Stimulated activated CD8-positive, alpha-beta memory T cell treated with anti-CD3 and anti-CD28 coated beads, Interleukin-12 subunit alpha, Interleukin-12 subunit beta, amount 100 ng/mL, for 24 hours (primary cell): ENCODE measurements around the gene COMT.

Experiments
- DNase-seq: peaks from one replicate; pipeline ENCODE4 v3.0.0-alpha.2; 2020; ENCODE audit errors: extremely low read depth

The COMT gene

DNA sequence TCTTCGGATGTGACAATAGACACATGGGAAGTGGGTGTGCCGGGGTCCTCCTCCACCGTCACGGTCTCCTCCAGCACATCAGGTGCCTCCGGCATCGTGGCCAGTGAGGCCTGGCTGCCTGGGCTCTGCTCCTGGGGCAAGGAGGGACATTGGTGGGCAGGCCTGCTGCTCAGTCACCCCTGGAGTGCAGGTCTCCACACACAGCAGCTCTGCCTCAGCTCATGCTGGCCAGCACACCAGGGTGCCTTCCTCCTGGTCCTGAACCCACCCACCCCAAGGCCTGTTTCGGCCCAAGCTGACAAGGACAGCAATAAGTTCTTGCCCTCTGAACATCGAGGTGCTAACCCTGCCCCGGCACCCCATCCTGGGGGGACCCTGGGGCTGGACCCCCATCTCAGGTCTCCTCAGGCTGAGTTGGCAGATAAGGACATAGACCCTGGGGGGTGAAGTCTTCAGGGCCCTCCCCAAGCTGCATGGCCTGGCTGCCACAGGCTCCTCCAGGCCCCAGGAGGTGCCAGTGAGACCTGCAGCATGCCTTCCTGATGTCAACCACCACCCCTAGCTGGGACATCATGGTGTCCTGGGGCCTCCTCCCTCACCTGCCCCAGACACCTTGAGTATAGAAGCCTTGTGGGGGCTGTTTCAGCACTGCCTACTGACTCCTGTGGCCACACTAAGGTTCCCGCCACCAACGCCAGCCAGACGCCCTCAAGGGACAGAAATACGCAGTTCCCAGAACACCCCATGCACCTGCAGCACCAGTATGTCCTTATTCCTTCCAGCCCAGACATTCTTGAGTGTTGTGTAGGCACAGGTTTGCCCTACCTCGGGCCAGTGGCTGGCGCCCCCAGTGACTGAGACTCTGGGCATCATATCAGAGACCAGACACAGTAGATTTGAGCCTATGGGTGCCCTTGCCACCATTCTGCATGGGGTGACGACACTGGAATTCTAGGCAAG lies 40.7 kb downstream of the COMT start:
- DNase-seq = no peak

DNA sequence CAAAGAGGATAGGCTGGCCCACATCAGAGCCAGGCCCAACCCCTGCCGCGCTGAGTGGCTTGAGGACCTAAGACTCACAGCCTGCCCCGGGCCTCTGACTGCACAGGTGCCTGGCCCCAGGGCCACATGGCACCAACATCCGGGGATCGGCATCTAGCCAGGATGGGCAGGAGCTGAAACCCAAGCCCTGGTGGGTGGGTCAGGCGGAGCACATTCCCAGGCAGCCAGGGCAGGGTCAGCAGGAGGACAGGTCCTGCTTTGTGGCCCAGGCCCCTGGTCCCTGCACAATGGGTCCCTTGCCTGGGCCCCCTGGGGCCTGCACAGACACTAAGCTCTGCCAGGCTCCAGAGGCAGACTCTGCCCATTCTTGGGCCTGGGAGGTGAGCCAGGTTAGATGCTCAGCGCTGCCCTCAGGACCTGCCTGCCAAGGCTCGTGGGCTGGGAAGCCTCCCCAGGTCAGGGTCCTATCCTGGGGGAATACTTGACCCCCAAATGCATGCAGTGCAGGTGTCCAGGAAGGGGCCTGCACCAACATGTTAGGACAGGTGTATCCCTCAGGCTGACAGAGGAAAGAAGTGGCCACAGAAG lies 41.5 kb downstream of the COMT start:
- no peak for DNase-seq

DNA sequence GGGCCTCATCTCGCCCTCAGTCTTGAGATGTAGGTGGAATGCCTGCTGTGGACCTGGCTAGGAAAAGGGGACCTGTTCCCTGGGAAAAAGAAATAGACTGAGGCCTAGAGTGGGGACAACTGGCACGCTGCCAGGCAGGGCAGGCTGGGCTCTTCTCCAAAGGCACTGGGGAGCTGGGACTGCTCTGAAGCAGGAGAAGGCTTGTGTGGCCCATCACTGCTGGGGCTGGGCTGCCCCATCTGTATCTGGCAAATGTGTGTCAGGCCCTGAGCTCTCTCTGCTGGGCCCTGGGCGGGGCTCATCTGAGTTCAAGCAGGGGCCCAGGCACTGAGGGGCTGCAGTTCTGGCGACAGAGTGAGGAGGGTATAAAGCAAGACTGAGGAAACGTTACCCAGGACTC lies 42.2 kb downstream of the COMT start:
- no peak for DNase-seq

DNA sequence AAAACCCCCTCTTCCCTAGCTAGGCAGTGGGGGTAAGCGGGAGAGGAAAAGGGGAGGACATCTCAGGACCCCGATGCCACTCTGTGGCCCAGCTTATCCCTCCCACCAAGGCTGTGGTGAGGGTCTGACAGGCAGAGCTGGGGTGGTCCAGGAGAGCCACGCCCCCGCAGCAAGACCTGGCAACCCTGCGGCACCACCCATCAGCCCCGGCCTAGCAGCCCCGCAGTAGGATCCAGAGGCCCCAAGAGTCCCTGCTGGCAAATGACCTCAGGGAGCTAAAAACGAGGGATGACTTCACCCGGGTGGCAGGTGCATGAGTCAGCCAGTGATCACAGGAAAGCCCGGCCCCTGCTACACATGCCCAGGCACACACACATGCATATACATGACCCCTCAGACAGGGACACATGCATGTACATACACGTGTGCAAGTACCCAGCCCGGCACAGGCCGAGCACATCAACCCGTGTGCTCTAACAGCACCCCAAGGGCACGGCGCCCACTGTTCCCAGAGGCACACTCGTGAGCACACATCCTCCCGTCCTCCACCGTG lies 42.7 kb downstream of the COMT start:
- DNase-seq = no peak

DNA sequence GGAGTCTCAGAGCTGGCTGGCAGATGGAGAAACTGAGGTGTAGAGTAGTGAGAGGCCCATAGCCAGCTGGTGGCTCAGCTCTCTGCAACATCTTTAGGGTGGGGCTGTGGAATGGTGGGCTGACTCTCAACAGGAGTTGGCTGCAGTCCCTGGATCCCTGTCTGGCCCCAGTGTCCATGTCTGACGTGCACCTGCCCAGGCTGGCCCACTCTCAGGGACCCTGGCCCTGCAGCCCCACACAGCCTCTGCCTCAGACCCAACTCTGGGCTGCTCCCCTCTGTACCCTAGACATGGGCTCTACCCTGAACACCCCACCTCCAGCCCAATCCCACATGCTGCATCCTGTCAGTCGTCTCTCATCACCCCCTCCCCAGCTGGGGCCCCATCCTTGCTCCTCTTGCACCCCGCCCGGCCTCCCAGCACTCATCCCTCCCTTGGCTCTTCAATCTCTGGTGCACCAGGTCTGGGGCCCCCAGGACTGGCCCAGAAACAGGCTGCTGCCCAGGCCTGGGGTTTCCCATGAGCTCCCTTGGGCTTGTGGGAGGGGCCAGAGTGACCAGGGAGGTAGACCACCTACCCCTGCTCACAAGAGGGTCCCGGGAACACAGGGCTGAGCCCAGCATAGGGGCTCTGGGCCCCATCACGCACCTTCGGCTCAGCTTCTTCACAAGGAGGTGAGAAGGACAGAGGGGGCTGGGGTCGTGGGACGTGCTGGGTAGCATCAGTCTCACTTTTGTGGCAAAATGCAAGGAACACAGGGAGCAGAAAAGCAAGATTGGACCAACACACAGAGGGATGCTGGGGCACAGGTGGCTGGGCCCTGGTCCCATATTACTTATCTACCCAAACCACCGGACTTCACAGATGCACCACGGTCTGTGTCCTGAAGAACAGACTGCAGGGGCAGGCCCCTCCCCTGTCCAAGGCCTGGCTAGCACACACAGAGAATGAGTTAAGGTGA lies 43.6 kb downstream of the COMT start:
- no peak for DNase-seq

DNA sequence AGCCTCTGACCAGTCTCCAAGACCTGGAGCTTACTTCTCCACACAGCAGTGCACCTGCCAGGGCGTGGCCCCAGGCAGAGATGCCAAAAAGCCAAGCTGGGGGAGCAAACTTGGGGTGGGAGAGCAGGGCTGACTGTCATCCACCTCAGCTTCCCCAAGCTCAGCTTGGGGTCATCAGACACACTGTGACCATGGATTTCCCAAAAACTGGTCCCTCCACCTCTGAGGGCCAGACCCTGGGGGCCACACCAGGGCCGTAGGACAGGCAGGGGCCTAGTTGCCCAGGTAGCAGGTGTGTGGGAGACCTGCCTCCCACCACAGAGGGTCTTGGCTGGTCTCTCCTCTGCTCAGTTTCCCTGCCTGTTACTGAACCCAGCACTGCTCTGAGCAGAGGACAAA lies 44.4 kb downstream of the COMT start:
- no peak for DNase-seq

DNA sequence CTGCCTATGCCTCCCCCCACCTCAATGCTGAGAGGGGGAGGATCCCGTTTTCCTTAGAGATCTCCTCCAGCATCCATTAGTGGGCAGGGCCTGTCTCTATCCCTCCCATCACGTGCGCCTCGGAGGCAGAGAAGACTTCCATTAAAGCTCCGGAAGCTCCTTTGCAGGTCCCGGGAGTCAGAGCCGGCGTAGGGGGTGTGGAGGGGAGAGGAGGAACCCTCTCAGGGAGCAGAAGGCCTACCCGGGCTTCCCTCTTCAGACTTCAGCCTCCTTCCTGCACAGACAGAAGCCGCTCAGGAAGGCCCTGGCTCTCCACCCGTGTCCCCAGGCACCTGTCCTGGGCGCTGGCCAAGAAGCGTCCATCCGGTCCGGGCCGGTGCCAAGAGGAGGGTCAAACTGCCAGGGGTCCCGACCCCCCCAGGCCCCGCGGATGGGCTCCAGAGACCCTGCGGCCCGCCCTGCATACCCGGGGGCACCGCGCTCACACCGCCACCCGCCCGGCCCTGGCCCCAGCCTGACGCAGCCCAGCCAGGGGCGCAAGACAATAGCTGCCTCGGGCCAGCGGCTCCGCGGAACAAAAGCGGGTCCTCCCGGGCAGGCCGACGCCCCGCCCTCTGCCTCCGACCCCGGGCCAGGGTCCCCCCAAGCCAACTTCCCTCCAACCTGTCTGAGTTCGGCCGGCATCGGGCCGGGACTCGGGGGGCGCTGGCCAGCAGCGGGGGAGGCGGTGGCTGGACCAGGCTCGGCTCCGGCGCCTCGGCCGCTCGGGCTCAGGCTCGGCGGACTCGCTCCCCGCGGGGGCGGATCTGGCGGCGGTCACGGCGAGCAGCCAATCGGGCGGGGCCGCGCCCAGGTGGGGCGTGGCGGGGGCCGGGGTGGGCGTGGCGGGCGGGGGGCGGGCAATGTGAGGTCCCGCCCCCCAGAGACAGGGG lies 45.1 kb downstream of the COMT start:
- DNase-seq = peak; percentile 33

DNA sequence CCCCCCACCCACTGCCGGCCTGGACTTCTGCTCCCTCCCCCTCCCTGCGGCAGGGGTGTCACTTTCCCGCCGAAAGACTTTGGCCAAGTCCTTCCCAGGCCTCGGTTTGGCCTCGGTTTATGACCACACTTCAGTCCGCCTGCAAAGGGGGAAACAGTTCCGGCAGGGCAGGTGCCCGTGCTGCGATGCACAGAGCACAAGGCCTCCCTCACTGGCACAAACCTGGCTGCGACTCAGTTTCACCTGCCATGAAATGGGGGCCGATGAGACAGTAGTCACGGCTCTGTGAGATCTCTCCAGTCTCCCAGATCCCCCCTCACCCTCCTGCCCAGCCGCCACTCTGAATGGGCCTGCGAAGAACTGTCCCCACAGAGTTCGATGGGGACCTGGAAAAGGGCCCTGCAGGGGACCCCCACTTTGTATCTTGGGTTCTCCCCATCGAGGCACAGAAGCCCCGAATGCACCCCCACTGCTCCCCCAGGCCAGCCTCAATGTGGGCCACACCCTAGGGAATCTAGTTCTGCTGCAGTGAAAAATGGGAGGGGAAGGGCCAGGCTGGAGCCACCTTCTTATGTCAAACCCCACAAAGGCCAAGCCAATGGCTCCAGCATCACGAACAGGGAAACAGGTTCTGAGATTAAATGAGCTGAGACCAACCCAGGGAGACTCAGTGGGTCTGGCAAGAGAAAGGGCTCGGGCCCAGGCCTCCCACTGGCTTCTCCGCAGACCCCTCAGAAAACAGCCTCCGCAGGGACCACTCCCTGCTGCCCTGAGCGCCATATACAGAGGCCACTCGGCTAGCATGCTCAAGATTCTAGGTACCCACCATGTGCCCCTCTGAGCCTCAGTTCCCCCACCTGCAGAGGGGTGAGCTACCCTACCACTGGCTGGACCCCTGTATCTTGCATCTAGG lies 46.1 kb downstream of the COMT start:
- no peak for DNase-seq

DNA sequence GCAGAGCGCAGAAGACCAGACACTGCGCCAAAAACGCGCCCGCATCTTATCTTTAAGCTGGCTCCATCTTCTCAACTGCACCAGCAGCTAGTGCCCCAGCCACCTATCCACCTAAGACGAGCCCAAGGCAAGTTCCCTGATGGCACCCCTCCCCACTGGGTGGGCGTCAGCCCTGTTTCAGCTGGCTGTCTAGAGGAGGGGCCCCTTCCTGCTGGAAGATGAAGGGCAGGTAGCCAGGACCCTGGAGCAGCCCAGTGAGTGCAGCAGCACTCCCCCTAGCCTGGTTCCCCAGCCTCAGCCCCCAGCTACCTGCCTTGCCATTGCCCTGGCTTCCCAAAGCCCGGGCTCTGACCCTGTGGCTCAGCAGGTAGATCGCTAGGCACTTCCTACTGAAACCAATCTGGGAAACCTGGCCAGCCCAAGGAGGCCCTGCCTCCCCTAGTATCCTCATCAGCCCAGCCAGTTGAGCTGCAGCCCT lies 46.8 kb downstream of the COMT start:
- DNase-seq = no peak

DNA sequence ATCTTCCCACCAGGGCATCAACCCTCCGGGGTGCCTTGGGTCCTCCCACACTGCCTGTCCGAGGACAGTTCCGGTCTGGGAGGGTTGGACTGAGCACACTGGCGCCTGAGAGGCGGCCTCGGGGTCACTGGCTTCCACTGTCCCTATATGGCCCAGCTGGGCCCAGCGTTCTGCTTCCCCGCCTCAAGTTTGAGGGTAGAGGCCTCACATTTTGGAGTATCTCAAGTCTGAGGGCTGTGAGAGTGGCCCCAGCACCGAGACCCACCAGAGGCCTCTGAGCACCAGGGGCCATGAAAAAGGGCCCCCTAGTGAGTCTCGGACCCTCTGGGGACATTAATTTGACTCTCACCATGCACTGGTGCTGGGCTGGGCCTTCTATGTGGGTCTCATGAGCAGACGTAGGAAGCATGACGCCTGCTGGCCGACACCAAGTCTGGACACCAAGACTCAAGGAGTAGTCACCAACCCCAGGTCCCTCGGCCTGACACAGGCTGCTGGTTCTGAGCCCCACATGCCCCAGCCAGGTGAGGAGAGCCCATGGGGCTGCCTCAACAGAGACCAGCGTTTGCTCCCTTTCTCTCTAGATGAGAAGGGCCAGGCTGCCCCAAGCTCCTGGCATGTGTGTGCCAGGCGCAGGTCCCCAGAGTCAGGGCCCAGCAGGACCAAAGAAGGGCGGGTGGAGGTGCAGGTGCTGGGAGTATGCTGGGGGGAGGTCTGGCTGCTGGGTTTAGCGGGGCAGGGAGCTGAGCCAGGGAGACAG lies 47.6 kb downstream of the COMT start:
- no peak for DNase-seq

DNA sequence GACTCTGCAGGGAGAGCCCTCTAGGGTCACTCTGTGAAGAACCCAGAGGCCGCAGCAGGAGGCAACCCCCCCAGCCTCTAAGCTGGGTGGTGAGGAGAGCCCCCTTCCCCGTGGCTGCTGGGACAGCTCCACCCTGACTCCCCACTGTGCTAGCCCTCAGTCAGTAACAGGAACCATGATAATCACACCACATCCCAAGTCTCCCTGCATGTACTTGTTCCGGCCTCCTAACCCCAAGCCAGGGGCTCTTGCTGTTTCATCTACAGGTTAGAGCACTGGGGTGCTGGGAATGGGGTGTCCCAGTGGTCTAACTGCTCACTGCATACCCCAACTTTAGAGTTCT lies 48.1 kb downstream of the COMT start:
- no peak for DNase-seq

DNA sequence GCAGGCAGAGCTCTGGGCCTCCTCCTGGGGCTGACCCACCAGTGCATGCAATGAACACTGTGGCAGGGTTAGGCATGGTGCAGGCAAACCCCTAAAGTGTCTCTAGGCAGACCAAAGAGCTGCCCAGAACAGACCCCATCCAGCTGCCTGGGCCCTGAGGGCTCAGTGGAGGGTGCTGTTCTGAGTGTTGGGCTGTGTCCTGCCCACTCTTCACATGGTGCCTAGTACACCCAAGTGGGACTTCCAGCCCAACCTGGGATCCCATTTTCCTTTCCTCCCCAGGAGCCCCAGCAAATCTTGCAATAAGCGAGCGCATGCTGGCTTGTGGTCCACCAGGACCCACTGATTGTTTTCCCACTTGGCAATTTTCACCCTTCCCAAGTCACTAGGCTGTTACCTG lies 48.6 kb downstream of the COMT start:
- DNase-seq = no peak

DNA sequence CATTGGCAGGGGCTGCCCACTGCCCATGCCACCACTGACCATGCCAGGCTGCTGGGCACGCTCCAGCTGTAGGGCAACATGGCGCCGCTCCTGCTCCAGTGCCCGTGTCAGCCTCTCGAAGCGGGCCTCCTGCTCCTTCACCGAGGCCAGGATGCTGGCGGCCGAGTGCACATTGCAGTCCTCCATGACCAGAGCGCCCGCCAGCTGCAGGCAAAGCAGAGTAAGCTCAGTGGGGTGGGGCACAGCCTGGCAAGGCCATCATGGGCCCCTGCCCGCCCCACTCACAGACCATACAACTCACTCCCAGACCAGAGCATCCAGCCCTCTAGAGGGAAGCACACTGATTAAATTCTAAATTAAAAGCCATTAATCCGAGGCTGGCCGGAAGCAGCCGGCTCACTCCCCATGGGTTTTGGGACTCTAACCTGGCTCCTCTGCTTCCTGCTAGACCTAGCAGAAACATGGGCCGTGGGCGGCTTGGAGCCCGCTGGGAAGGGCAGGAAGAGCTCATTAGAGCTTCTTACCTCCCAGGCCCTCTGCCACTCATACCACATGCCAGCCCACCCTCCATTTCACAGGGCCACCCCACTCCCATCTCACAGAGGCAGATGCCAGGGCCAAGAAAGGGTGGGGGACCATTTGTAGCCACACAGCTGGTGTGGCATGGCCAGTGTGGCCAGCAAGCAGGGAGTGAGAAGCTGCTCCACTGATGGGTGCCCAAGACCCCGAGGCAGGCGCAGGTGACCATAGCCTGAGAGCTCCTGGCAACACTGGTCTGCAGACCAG lies 49.2 kb downstream of the COMT start:
- DNase-seq = no peak

DNA sequence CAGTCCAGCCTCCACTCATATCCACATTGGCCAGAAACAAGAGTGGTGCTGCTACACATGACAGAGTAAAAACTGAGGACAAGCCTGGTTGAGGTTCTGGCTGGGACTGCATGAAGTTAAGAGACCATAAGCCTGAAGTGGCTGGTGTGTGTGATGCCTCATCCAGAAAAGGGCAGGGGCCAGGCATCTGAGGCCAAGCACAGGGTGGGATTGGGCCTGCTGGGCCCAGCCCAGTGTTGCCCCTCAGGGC lies 49.7 kb downstream of the COMT start:
- no peak for DNase-seq

DNA sequence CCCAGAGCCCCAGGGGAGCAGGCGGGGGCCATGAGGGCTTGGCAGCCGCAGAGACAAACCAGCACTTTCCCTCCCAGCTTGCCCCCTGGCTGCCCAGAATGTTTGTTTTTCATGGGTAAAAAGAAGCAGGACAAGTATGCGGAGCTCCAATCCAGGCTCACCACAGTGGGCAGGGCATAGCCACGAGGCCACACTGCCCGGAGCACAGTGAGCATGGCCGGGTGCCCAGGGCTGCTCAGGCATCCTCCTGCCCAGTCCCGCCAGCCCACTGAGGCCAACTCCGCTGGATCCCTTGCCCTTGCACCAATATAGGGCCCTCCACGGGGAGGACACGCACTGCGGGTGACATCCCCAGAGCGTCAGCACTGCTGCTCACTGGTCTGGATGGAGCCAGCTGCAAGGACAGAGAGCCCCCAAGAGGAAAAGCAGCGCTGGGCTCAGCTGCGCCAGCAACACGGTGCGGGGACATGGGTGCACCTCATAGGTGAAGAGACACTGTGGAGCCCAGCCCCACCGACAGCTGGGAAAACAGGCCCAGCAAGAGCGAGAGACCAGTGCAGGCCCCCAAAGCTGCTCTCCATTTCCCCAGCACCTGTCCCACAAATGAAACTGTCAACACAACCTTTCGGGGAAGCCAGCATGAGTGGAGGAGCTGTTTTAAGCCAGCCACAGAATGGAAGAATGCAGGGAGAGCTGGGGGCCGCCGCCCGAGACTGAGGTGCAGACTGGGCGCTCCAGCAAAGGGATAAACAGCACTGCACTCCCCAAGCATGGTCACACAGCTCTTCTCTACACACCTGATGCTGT lies 50.3 kb downstream of the COMT start:
- DNase-seq = no peak

DNA sequence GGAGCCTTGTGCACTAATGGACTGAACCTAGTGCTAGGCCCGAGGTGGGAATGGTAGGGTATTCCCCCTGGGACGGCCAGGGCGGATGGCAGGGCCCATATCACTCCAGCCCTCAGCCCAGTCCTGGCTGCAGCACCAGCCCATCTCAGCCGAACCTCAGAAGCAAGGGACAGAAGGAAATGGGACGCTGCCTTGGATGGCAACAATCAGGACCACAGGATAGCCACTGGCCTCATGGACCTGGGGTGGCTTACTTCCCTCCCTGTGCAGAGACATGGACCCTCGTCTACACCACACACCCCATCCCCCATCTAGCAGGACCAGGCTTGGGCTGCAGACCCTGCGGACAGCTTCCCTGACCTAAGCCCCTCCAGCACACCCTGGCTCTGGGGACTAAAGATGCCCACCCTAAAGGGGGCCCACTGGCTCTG lies 50.9 kb downstream of the COMT start:
- no peak for DNase-seq

DNA sequence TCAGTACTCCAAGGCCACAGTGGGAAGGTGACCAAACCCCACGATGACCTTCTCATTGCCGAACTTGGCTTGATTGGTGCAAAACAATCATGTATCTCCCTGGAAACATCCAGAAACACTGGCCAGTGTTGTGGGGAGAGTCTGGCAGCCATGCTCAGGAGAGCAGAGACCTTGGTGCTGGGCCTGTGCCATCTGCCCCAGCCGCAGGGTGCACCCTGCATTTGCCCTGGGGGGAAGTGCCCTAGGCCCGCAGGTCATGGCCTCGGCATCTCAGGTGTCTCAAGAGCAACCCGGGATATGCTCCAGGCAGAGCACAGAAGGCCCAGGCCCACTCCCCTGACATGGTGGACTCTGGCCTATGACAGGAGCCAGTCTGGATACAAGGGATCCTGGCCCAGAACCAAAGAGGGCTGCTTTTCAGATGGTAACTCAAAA lies 51.4 kb downstream of the COMT start:
- DNase-seq = no peak

DNA sequence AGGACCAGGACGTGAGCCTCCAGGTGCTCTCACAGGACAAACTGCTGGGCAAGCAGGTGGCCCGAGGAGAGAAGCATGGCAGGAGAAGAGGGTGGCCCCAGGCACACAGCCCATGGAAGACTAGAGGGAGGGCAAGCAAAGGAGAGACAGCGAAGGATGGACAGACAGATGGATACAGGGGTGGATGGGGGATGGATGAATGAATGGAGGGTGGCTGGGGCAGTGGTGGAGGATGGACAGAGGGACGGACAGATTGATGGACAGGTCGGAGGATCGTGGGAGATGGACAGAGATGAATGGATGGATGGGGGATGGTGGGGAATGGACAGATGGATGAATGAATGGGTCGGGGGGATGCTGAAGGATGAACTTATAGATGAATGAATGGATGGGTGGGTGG lies 52.4 kb downstream of the COMT start:
- no peak for DNase-seq
